Hepatocyte (in vitro differentiated cells): ENCODE results near the gene TMEM209. TPM values are rescaled to one million over a fixed set of nuclear protein-coding genes. Genes with fewer than 3 reads are reported as not detected.
"Not testable (repeated sequence)": the region's sequence is repeated elsewhere in the genome, so short reads cannot be mapped to it uniquely, and the experiment has no call there.

Experiments
- DNase-seq: peaks from one replicate; pipeline ENCODE4 v3.0.0-alpha.2; 2016; ENCODE audit warnings: low spot score
- H2AFZ ChIP-seq: fragments of 200-600 bp; sonication (generic); 2 replicates; pipeline ENCODE4 v1.6.0; 2016; ENCODE audit warnings: antibody characterized with exemption, mild to moderate bottlenecking
- H3K27ac ChIP-seq: fragments of 200-600 bp; sonication (generic); 2 replicates; pipeline ENCODE4 v1.5.1; 2016; ENCODE audit warnings: mild to moderate bottlenecking
- H3K27me3 ChIP-seq: fragments of 200-600 bp; sonication (generic); 2 replicates; pipeline ENCODE4 v1.6.1; 2016
- H3K36me3 ChIP-seq: fragments of 200-600 bp; sonication (generic); replicated peaks from 2 replicates; pipeline ENCODE4 v1.5.1; 2016; ENCODE audit warnings: low read depth; ENCODE audit not compliant: insufficient read depth
- H3K4me1 ChIP-seq: fragments of 200-600 bp; sonication (generic); 2 replicates; pipeline ENCODE4 v1.5.1; 2016; ENCODE audit warnings: mild to moderate bottlenecking, moderate library complexity; ENCODE audit not compliant: insufficient read depth
- H3K4me2 ChIP-seq: fragments of 200-600 bp; sonication (generic); 2 replicates; pipeline ENCODE4 v1.6.0; 2016
- H3K4me3 ChIP-seq: fragments of 200-600 bp; sonication (generic); 2 replicates; pipeline ENCODE4 v1.5.1; 2016; ENCODE audit warnings: mild to moderate bottlenecking
- H3K79me2 ChIP-seq: fragments of 200-600 bp; sonication (generic); 2 replicates; pipeline ENCODE4 v1.6.0; 2017; ENCODE audit warnings: mild to moderate bottlenecking
- H3K9me2 ChIP-seq: fragments of 200-600 bp; sonication (generic); replicated peaks from 2 replicates; pipeline ENCODE4 v1.6.0; 2017; ENCODE audit warnings: mild to moderate bottlenecking; ENCODE audit not compliant: insufficient read depth
- H3K9me3 ChIP-seq: fragments of 200-600 bp; sonication (generic); 2 replicates; pipeline ENCODE4 v1.5.1; 2016; ENCODE audit warnings: low read depth, mild to moderate bottlenecking
- H4K20me1 ChIP-seq: fragments of 200-600 bp; sonication (generic); 2 replicates; pipeline ENCODE4 v1.6.0; 2016; ENCODE audit warnings: mild to moderate bottlenecking; ENCODE audit not compliant: insufficient read depth, poor library complexity, severe bottlenecking
- CTCF ChIP-seq: fragments of 200-600 bp; sonication (generic); IDR thresholded peaks from 2 replicates; pipeline ENCODE4 v1.5.1; 2016; ENCODE audit warnings: antibody characterized with exemption, mild to moderate bottlenecking; ENCODE audit not compliant: poor library complexity
- EZH2 ChIP-seq: fragments of 200-600 bp; sonication (generic); IDR thresholded peaks from 2 replicates; pipeline ENCODE4 v1.6.1; 2016; ENCODE audit warnings: antibody characterized with exemption, mild to moderate bottlenecking, borderline replicate concordance
- EZH2phosphoT487 ChIP-seq: fragments of 200-600 bp; sonication (generic); IDR thresholded peaks from one replicate; pipeline ENCODE4 v1.6.1; 2018; ENCODE audit warnings: antibody characterized with exemption, mild to moderate bottlenecking, low read depth, moderate library complexity; ENCODE audit not compliant: unreplicated experiment, severe bottlenecking
- WGBS: methylation state at CpG from one replicate; pipeline ENCODE4 v1.1.6; 2016; ENCODE audit warnings: low lambda C conversion rate; ENCODE audit errors: missing lambda C conversion rate; 5-methylcytosine and 5-hydroxymethylcytosine counted together
- polyA plus RNA-seq: library from polyadenylated mRNA; unstranded; fragments of >200 nt; fragmentation: Nextera tagmentation; extraction: Ambion mirVana; gene quantifications from 2 replicates; pipeline ENCODE4 v1.2.1, GENCODE V29; 2016
- total RNA-seq: library from RNA; depleted of rRNA; stranded (reverse); fragments of >200 nt; gene quantifications from 2 replicates; pipeline ENCODE4 v1.2.3, GENCODE V29; 2014

Gene TMEM209
- total RNA-seq (13.6 and 14.2 TPM in 2 replicates), polyA plus RNA-seq (14.1 and 16.1 TPM in 2 replicates)

- TF ChIP-seq CTCF (no peak), EZH2 (no peak), EZH2phosphoT487 (no peak)
- peaks cover 10% of the 10 kb centered on the region for H3K79me2 ChIP-seq
- H4K20me1 ChIP-seq = no peaks in the 10 kb centered on the region
- DNase-seq = peak; percentile 99
- H2AFZ ChIP-seq = peak within 1 kb of the TSS; percentile 88
- WGBS = 16% methylated on average over 44 of the region's 44 CpGs
- peaks cover 12% of the 10 kb centered on the region for H3K4me1 ChIP-seq
- H3K27ac ChIP-seq = peak within 1 kb of the TSS; percentile 97
- no peaks in the 10 kb centered on the region for H3K27me3 ChIP-seq
- peak within 1 kb of the TSS; percentile 82 for H3K4me2 ChIP-seq
- peak within 1 kb of the TSS; percentile 52 for H3K4me3 ChIP-seq
- no peaks in the 10 kb centered on the region for H3K9me3 ChIP-seq
- H3K9me2 ChIP-seq = no peaks in the 10 kb centered on the region
- H3K36me3 ChIP-seq = no peaks in the 10 kb centered on the region
Observed at GRCh38 chr7:130205084-130205947, at the start of gene TMEM209. TSS of gene TMEM209 (minus strand) at chr7:130205406. CDS start at chr7:130205375, 31 bp downstream.

- DNase-seq = no peak
- no peaks in the 10 kb centered on the region for H3K27me3 ChIP-seq
- H3K4me3 ChIP-seq = no peak overlapping the region
- 80% methylated on average over 6 of the region's 6 CpGs for WGBS
- H3K9me2 ChIP-seq = no peaks in the 10 kb centered on the region
- H3K9me3 ChIP-seq = peaks cover 11% of the 10 kb centered on the region
- H3K4me2 ChIP-seq = no peak overlapping the region
- no peaks in the 10 kb centered on the region for H4K20me1 ChIP-seq
- no peaks in the 10 kb centered on the region for H3K79me2 ChIP-seq
- no peak for TF ChIP-seq EZH2
- TF ChIP-seq CTCF = no peak
- TF ChIP-seq EZH2phosphoT487 = no peak
- H3K36me3 ChIP-seq = no peaks in the 10 kb centered on the region
- H3K27ac ChIP-seq = no peak overlapping the region
- no peak overlapping the region for H2AFZ ChIP-seq
- no peaks in the 10 kb centered on the region for H3K4me1 ChIP-seq
Observed at GRCh38 chr7:130254555-130254954, 49.3 kb upstream of the TMEM209 start.

- H3K79me2 ChIP-seq, H3K9me2 ChIP-seq, DNase-seq, H3K36me3 ChIP-seq, H3K4me1 ChIP-seq, H4K20me1 ChIP-seq, H3K9me3 ChIP-seq, H2AFZ ChIP-seq, H3K27ac ChIP-seq, H3K4me2 ChIP-seq, H3K27me3 ChIP-seq, H3K4me3 ChIP-seq: not testable (repeated sequence)
- 91% methylated on average over 3 of the region's 3 CpGs for WGBS
Observed at GRCh38 chr7:130249626-130250025, 44.4 kb upstream of the TMEM209 start.

GRCh38 chr7:130248842-130249241 lies 43.6 kb upstream of the TMEM209 start:
- H3K27ac ChIP-seq, H3K9me2 ChIP-seq, H4K20me1 ChIP-seq, H3K4me3 ChIP-seq, H3K4me2 ChIP-seq, H3K79me2 ChIP-seq, H3K9me3 ChIP-seq, H3K4me1 ChIP-seq, H3K27me3 ChIP-seq, DNase-seq, H3K36me3 ChIP-seq, H2AFZ ChIP-seq: not testable (repeated sequence)
- WGBS = 100% methylated on average over 5 of the region's 5 CpGs

GRCh38 chr7:130246491-130246890 lies 41.3 kb upstream of the TMEM209 start:
- H3K36me3 ChIP-seq, DNase-seq, H3K4me2 ChIP-seq, H3K79me2 ChIP-seq, H3K27ac ChIP-seq, H2AFZ ChIP-seq, H3K4me3 ChIP-seq, H3K4me1 ChIP-seq, H3K9me2 ChIP-seq, H3K9me3 ChIP-seq, H4K20me1 ChIP-seq, H3K27me3 ChIP-seq: not testable (repeated sequence)
- WGBS = 92% methylated on average over 1 of the region's 1 CpG

- WGBS = 68% methylated on average over 1 of the region's 1 CpG
- DNase-seq = not testable (repeated sequence)
Observed at GRCh38 chr7:130243486-130243885, 38.3 kb upstream of the TMEM209 start.

More at GRCh38 chr7:130243486-130243885, 38.3 kb upstream of the TMEM209 start:
- H2AFZ ChIP-seq, H4K20me1 ChIP-seq, H3K4me1 ChIP-seq, H3K9me2 ChIP-seq, H3K4me3 ChIP-seq, H3K27me3 ChIP-seq, H3K36me3 ChIP-seq, H3K9me3 ChIP-seq, H3K27ac ChIP-seq, H3K79me2 ChIP-seq, H3K4me2 ChIP-seq: not testable (repeated sequence)
